HG02981 (cell line): ENCODE measurements around the gene CNOT11.
"Not testable (repeated sequence)": the region's sequence is repeated elsewhere in the genome, so short reads cannot be mapped to it uniquely, and the experiment has no call there.

Experiments used
- ATAC-seq: cut with Tn5 transposase; IDR thresholded peaks from one replicate; pipeline ENCODE4 v1.9.1; 2021; ENCODE audit warnings: mild to moderate bottlenecking, moderate library complexity; ENCODE audit not compliant: unreplicated experiment

CNOT11 gene

GRCh38 chr2:101308432-101309210, 55.9 kb downstream of the CNOT11 start, which contains the start of gene RNF149:
Gene RNF149, minus strand, starts transcription at chr2:101308701. Its CDS starts 113 bp downstream, at chr2:101308588.
- peak; percentile 56 for ATAC-seq

DNA sequence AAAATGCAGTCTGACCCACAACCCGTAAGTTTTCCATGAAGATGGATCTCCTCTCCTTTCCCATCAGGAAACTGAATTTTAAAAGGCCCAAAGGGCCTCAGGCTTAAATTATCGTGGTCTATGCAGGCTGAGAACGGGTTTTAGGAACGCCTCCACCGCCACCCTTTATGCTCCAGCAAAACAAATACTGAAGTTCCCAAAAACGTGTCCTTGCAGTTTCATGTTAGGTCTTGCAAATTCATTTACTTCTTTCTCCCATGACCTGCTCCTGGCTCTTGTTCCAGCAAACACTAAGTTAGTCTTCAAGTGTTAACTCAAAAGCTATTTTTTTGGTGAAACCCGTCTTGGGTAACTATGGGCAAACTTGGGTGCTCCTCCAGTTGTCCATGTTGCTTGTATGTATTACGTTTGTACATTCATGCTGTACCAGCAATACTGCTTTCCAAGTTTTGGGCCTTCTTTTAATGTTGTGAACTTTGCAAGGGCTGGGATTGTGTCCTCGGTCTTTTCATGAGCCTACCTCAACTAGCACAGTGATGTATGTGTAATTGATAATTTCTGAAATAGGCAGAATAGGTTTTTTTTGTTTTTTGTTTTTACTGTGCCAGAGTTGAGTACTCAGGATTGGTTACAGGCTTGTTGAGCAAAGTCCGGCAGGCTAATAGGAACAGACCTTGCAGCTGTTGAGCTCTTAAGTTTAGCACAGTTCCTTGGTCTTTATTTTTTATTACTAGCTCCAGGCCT, 57.6 kb downstream of the CNOT11 start:
- no peak for ATAC-seq

DNA sequence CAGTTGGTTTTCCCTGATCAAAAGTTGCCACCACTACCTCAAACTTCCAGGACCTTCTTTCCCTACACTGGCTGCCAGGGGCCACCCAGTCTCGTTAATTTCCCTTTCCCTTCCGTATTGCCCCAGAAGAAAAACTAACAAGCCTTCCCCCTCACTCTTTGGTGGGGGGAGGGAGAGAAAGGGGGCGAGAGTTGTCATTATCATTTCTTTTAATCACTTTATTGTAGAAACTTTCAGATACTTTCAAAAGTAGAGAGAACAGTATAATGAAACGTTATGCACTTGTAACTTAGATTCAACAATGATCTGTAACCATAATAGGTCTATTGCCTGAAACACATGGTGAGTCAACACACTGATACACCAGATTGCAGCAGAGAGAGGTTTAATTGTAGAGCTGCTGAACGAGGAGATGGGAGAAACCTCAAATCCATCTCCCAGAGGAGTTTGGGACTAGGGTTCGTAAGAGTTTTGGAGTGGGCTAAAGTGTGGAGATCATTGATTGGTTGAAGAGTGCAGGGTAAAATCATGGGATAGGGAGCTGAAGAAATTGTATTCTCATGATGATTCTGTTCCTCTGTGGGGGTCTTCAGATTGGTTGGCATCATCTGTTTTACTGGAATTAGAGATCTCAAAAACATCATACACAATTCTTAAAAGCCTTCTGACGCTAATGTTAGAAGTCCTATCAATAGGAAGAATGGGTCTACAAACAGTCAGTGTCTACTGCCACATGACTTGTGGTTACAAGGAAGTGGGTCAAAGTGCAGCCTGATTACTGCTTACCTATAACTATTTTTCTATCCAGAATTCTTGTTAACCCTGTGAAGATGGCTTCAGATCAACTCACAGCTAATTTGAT, 58.4 kb downstream of the CNOT11 start:
- ATAC-seq, result no peak

GRCh38 chr2:101311696-101312017, 59.0 kb downstream of the CNOT11 start:
- no peak for ATAC-seq

DNA sequence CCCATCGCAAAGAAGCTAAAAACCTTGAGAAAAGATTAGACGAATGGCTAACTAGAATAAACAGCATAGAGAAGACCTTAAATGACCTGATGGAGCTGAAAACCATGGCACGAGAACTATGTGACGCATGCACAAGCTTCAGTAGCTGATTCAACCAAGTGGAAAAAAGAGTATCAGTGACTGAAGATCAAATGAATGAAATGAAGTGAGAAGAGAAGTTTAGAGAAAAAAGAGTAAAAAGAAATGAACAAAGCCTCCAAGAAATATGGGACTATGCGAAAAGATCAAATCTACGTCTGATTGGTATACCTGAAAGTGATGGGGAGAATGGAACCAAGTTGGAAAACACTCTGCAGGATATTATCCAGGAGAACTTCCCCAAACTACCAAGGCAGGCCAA, 63.9 kb downstream of the CNOT11 start:
- ATAC-seq, result not testable (repeated sequence)
